ENCODE results near the gene CHST8. TPM values are rescaled to one million over a fixed set of nuclear protein-coding genes. Genes with fewer than 3 reads are reported as not detected.

The CHST8 gene
- total RNA-seq, 4 donors from 2014 or later: 0.66 TPM; not detected in 3

GRCh38 chr19:33724721-33725060 lies 102.9 kb downstream of the CHST8 start:
- no peak for DNase-seq (ENCODE audit: extremely low spot score)
- Histone ChIP-seq H3K4me1 (no peaks in the 10 kb centered on the region), H3K27ac (replicated peaks in 1 of 4) (no peak overlapping the region), H3K36me3 (no peaks in the 10 kb centered on the region), H3K27me3 (peaks cover 0 to 80% (median 0%) of the 10 kb centered on the region in 4 donors), H3K4me3 (no peak overlapping the region), H3K9me3 (peaks cover 0 to 8% (median 0%) of the 10 kb centered on the region in 4 donors)
- WGBS: no CpG with 5 or more reads among the region's 7 CpGs
- TF ChIP-seq, protein P1, sequence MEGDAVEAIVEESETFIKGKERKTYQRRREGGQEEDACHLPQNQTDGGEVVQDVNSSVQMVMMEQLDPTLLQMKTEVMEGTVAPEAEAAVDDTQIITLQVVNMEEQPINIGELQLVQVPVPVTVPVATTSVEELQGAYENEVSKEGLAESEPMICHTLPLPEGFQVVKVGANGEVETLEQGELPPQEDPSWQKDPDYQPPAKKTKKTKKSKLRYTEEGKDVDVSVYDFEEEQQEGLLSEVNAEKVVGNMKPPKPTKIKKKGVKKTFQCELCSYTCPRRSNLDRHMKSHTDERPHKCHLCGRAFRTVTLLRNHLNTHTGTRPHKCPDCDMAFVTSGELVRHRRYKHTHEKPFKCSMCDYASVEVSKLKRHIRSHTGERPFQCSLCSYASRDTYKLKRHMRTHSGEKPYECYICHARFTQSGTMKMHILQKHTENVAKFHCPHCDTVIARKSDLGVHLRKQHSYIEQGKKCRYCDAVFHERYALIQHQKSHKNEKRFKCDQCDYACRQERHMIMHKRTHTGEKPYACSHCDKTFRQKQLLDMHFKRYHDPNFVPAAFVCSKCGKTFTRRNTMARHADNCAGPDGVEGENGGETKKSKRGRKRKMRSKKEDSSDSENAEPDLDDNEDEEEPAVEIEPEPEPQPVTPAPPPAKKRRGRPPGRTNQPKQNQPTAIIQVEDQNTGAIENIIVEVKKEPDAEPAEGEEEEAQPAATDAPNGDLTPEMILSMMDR (IDR thresholded peaks at IDR 0.05): no peak
- no peak for TF ChIP-seq POLR2AphosphoS5 (IDR thresholded peaks at IDR 0.05)
- no peak for TF ChIP-seq POLR2A (IDR thresholded peaks at IDR 0.05; ENCODE audit: low read depth)
- TF ChIP-seq EP300 (IDR thresholded peaks at IDR 0.05): no peak
- intact Hi-C loops (cut with DNase I): no loop called here

DNA sequence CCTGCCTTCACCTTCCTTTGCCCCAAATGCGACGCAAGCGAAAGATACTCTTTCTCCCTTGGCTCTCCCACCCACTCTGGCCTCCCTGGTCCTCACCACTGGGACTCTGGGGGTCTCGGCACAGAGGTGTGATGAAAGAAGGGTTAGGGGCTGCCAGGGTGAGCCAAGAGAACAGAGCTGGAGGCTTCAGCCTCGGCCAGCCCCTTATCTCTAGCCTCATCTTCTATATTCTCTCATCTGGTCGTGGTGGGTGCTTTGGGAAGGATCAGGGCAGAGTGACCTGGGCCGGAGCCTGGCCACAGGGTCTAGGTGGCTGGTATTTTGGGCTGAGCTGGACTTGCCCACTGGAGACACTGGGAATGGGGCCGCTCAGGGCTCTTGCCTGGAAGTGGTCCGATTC lies 103.8 kb downstream of the CHST8 start:
- H3K36me3 ChIP-seq: no peaks in the 10 kb centered on the region
- H3K4me3 ChIP-seq: no peak overlapping the region
- intact Hi-C loops (cut with DNase I): no loop called here
- no peaks in the 10 kb centered on the region for H3K4me1 ChIP-seq
- H3K27ac ChIP-seq (replicated peaks in 1 of 4): no peak overlapping the region
- TF ChIP-seq POLR2AphosphoS5 (IDR thresholded peaks at IDR 0.05): no peak
- TF ChIP-seq, protein P1 (IDR thresholded peaks at IDR 0.05): no peak
- TF ChIP-seq POLR2A (IDR thresholded peaks at IDR 0.05; ENCODE audit: low read depth): no peak
- no peak for TF ChIP-seq EP300 (IDR thresholded peaks at IDR 0.05)
- H3K27me3 ChIP-seq: peaks cover 0 to 72% (median 0%) of the 10 kb centered on the region in 4 donors
- WGBS: 77% methylated on average over 8 of the region's 9 CpGs
- no peak for DNase-seq (ENCODE audit: extremely low spot score)
- peaks cover 0 to 8% (median 0%) of the 10 kb centered on the region in 4 donors for H3K9me3 ChIP-seq

- Histone ChIP-seq H3K4me3 (no peak overlapping the region), H3K36me3 (no peaks in the 10 kb centered on the region), H3K4me1 (no peaks in the 10 kb centered on the region), H3K9me3 (peaks cover 0 to 8% (median 0%) of the 10 kb centered on the region in 4 donors), H3K27me3 (peaks cover 0 to 63% (median 0%) of the 10 kb centered on the region in 4 donors), H3K27ac (replicated peaks in 1 of 4) (no peak overlapping the region)
- DNase-seq (ENCODE audit: extremely low spot score): no peak
- intact Hi-C loops (cut with DNase I): no loop called here
- TF ChIP-seq EP300 (IDR thresholded peaks at IDR 0.05): no peak
- no peak for TF ChIP-seq POLR2A (IDR thresholded peaks at IDR 0.05; ENCODE audit: low read depth)
- TF ChIP-seq, protein P1 (IDR thresholded peaks at IDR 0.05): no peak
- TF ChIP-seq POLR2AphosphoS5 (IDR thresholded peaks at IDR 0.05): no peak
- 65% methylated on average over 11 of the region's 12 CpGs for WGBS
These were observed 105.0 kb downstream of the CHST8 start for GRCh38 chr19:33726756-33727155.

GRCh38 chr19:33727331-33727998 lies 105.7 kb downstream of the CHST8 start:
- TF ChIP-seq EP300 (IDR thresholded peaks at IDR 0.05) (no peak), POLR2AphosphoS5 (IDR thresholded peaks at IDR 0.05) (no peak), POLR2A (IDR thresholded peaks at IDR 0.05; ENCODE audit: low read depth) (no peak)
- TF ChIP-seq, protein P1 (IDR thresholded peaks at IDR 0.05): no peak
- Histone ChIP-seq H3K4me1 (no peaks in the 10 kb centered on the region), H3K9me3 (peaks cover 0 to 8% (median 0%) of the 10 kb centered on the region in 4 donors), H3K27me3 (peaks cover 0 to 63% (median 0%) of the 10 kb centered on the region in 4 donors), H3K27ac (replicated peaks in 1 of 4) (no peak overlapping the region), H3K4me3 (no peak overlapping the region), H3K36me3 (no peaks in the 10 kb centered on the region)
- no peak for DNase-seq (ENCODE audit: extremely low spot score)
- WGBS: 68% methylated on average over 16 of the region's 24 CpGs
- intact Hi-C loops (cut with DNase I): no loop called here
